Thyroid gland (tissue), 4 donors: ENCODE data around the gene VPS26B.

Experiments
- CTCF ChIP-seq, 6 experiments: fragments of 200-600 bp in 3 of 6; fragments of 450-650 bp in 3 of 6; sonication (generic) in 3 of 6; IDR thresholded peaks; one replicate each; pipeline ENCODE4 v1.5.1; 2016 to 2019; ENCODE audit warnings: antibody characterized with exemption in 6 of 6, mild to moderate bottlenecking in 2 of 6, inconsistent platforms in 1 of 6, moderate library complexity in 1 of 6
- POLR2A ChIP-seq, 2 donors: fragments of 450-650 bp; IDR thresholded peaks; one replicate each; pipeline ENCODE4 v1.6.1; 2017; ENCODE audit warnings: antibody characterized with exemption in 2 of 2, mild to moderate bottlenecking in 2 of 2, moderate library complexity in 1 of 2

GRCh38 chr11:134287561-134287960 lies 63.1 kb downstream of the VPS26B start:
- TF ChIP-seq CTCF (IDR thresholded peaks at IDR 0.05): no peak
- TF ChIP-seq POLR2A (IDR thresholded peaks at IDR 0.05): no peak
